Mucosa of stomach (tissue), 1 donor: ENCODE data around the gene PSME3IP1.

Experiments
- H3K27me3 ChIP-seq: one replicate; pipeline ENCODE4 v1.7.0; 2013; ENCODE audit warnings: mild to moderate bottlenecking, low read length; ENCODE audit not compliant: control insufficient read depth, insufficient read depth
- H3K36me3 ChIP-seq: one replicate; pipeline ENCODE4 v1.7.0; 2013; ENCODE audit warnings: low read length; ENCODE audit not compliant: control insufficient read depth, insufficient read depth
- H3K4me1 ChIP-seq: one replicate; pipeline ENCODE4 v1.7.0; 2013; ENCODE audit warnings: mild to moderate bottlenecking, low read length; ENCODE audit not compliant: control insufficient read depth, insufficient read depth
- H3K4me3 ChIP-seq: one replicate; pipeline ENCODE4 v1.7.0; 2013; ENCODE audit warnings: low read length
- H3K9ac ChIP-seq: one replicate; pipeline ENCODE4 v1.7.0; 2013; ENCODE audit warnings: mild to moderate bottlenecking, low read length, moderate library complexity
- H3K9me3 ChIP-seq: one replicate; pipeline ENCODE4 v1.7.0; 2013; ENCODE audit warnings: mild to moderate bottlenecking, low read length, moderate library complexity; ENCODE audit not compliant: control insufficient read depth
- donor health status: Pancreatic carcinoma.

Gene PSME3IP1, protein sequence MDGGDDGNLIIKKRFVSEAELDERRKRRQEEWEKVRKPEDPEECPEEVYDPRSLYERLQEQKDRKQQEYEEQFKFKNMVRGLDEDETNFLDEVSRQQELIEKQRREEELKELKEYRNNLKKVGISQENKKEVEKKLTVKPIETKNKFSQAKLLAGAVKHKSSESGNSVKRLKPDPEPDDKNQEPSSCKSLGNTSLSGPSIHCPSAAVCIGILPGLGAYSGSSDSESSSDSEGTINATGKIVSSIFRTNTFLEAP

DNA sequence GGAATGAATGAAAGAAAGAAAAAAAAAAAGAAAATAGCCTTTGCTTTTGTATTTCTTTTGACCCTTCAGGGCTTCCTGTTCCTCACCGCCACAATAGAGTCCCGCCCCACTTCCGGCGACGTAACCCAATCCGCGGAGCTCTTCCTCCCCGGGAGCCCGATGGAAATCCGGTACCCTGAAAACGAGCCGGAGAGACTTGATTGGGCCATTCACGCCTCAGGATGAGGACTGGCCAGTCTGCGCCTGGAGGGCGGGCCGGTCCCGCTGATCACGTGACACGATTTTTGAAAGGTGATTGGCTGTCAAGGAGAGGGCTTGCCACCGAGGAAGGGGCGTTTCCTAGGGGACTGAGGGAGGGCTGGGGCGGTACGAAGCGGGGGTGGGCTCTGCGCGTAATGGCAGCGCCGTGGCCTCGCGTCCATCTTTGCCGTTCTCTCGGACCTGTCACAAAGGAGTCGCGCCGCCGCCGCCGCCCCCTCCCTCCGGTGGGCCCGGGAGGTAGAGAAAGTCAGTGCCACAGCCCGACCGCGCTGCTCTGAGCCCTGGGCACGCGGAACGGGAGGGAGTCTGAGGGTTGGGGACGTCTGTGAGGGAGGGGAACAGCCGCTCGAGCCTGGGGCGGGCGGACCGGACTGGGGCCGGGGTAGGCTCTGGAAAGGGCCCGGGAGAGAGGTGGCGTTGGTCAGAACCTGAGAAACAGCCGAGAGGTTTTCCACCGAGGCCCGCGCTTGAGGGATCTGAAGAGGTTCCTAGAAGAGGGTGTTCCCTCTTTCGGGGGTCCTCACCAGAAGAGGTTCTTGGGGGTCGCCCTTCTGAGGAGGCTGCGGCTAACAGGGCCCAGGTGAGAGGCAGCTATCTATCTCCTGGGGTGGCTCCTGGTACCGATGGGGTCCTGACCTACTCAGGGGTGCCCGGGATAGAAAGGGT is at the start of gene PSME3IP1, which contains the start of gene RSPRY1:
PSME3IP1 (minus strand) TSS at position 95 of the 927 bp plus-strand sequence. CDS start 12,185 bp downstream, outside the sequence.
RSPRY1 (plus strand) TSS at position 385 of the 927 bp plus-strand sequence. CDS start 18,330 bp downstream, outside the sequence.
- Histone ChIP-seq H3K9ac (peak within 1 kb of the TSS; percentile 88), H3K36me3 (no peaks in the 10 kb centered on the region), H3K4me3 (peak within 1 kb of the TSS; percentile 54), H3K4me1 (no peaks in the 10 kb centered on the region), H3K9me3 (no peaks in the 10 kb centered on the region), H3K27me3 (no peaks in the 10 kb centered on the region)

DNA sequence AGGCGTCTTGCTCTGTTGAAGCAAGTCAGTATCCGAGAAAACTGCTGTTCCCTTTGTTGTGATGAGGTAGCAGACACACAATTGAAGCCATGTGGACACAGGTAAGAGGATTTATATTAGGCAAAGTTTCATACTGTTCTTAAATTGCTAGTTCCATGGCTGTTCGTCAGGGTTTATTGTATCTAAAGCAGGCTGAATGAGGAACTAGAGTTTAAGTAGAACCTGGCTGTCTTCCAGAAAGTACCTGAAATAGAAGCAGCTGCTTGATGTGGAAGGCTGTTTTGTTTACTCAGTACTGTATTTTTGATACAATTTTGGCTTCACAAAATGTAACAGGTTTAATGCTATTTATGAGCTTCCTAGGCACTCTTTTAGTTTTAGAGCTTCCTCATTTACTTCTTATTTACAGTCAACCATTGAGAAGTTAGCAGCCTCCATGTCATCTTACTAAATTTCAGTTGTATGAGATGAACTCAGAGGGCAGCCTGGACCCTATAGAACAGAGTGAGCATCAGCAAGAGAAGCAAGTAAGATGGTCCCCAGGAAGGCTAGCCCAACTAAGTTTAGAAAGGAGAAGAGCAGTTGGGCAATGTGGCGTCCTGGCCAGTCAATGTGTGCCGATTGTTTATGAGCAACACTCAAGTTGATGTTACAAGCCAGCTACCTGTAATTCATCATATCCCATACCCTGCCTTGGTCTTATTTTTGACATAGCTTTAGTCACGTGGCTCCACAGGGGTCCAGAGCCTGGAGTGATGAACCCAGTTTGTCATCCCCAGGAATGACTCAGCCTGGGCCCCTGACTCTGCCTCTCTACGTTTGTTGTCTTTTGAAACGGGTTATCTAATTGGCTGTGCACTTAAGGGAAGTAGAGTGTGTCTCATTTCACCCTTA is 49.5 kb upstream of the PSME3IP1 start:
- Histone ChIP-seq H3K4me1 (peaks cover 6% of the 10 kb centered on the region), H3K36me3 (peaks cover 16% of the 10 kb centered on the region), H3K27me3 (no peaks in the 10 kb centered on the region), H3K9me3 (no peaks in the 10 kb centered on the region), H3K4me3 (no peak overlapping the region), H3K9ac (no peak overlapping the region)

DNA sequence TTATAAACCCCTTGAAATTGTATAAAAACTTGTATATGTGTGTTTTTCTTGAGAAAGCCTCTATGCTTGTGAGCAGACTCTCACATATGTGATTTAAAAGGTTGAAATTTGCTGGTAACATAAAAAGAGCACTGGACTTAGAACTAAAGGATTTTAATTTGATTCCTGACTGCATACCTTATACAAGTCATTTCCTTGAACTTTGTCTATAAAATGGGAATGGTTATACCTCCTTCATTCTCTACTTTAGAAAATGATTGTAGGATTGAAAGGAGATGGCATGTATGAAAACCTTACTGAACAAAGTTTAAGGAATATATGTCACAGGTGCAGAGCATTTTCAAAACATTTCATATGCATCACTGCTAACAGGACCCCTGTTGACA is 48.9 kb upstream of the PSME3IP1 start:
- no peak overlapping the region for H3K4me3 ChIP-seq
- no peaks in the 10 kb centered on the region for H3K27me3 ChIP-seq
- no peaks in the 10 kb centered on the region for H3K9me3 ChIP-seq
- peaks cover 16% of the 10 kb centered on the region for H3K36me3 ChIP-seq
- no peak overlapping the region for H3K9ac ChIP-seq
- peaks cover 6% of the 10 kb centered on the region for H3K4me1 ChIP-seq

DNA sequence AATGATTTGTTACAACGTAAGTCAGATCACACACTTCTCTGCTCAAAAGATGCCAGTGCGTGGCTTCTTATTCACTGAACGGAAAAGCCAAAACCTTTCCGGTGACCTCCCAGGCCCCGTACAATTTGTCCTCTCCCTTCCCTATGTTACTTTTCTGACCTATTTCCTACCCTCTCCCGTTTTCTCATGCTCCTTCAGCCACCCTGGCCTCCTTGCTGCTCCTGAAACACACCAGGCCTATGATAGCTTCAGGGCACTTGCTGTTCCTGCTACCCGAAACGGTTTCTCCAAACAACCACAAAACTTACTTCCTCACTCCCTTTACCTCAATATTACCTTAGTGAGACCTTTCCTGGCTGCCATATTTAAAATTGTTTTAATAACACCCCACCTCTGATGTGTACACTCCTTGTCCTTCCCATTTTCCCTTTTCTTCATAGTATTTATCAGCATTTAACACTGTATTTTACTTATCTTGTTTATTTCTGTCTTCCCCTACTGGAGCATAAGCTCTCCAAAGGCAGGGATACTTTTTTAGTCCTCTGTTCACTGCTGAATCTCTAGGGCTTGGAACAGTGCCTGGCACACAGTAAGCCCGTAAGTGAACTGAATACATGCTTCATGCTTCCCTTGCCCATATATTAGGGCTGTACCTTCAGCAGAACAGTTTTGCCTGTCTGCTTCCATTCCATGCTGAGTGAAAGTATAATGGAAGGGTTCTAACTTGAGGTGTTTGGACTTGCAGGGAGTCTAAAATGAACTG is 48.3 kb upstream of the PSME3IP1 start:
- Histone ChIP-seq H3K4me3 (no peak overlapping the region), H3K27me3 (no peaks in the 10 kb centered on the region), H3K9me3 (no peaks in the 10 kb centered on the region), H3K9ac (no peak overlapping the region), H3K4me1 (peaks cover 6% of the 10 kb centered on the region), H3K36me3 (peaks cover 16% of the 10 kb centered on the region)

DNA sequence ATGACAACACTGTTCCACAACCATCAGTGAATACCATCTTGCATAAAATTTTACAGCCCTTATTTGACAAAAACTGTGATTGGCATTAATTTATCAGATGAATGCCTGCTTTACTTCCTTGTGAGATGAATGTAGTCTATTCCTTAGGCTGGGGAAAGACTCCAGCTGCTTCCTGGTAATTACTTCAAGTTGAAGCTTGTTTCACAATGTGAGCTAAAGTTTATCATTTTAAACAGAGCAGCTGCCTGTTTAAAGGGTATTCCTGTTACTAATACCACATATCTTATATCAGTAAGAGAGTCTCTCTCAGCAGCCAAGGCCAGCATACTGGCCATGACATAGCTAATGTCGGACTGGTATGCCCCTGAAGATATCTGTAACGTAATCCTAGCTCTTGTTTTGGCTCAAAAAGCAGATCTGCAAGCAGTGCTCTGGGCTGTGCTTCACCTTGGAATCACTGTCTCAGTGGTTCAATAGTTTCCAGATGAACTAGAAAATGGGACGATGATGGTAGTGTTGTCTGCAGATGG is 46.0 kb upstream of the PSME3IP1 start:
- Histone ChIP-seq H3K4me3 (no peak overlapping the region), H3K4me1 (peaks cover 6% of the 10 kb centered on the region), H3K9me3 (no peaks in the 10 kb centered on the region), H3K9ac (no peak overlapping the region), H3K27me3 (no peaks in the 10 kb centered on the region), H3K36me3 (peaks cover 24% of the 10 kb centered on the region)

DNA sequence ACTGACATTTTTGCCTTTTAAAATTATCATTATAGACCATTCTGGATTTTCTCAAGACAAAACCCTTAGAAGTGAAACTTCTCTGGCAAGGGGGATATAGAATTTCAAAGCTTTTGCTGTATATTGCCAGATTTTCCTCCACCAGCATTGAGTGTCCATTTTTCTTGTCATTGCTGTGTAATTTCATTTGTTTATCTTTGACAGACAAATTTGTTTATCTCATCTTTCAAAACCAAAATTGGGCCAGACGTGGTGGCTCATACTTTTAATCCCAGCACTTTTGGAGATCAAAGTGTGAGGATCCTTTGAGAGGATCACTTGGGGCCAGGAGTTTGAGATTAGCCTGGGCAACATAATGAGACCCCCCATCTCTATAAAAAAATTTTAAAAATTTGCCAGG is 43.2 kb upstream of the PSME3IP1 start:
- Histone ChIP-seq H3K4me3 (no peak overlapping the region), H3K36me3 (peaks cover 15% of the 10 kb centered on the region), H3K9me3 (no peaks in the 10 kb centered on the region), H3K9ac (no peak overlapping the region), H3K27me3 (no peaks in the 10 kb centered on the region), H3K4me1 (no peaks in the 10 kb centered on the region)

DNA sequence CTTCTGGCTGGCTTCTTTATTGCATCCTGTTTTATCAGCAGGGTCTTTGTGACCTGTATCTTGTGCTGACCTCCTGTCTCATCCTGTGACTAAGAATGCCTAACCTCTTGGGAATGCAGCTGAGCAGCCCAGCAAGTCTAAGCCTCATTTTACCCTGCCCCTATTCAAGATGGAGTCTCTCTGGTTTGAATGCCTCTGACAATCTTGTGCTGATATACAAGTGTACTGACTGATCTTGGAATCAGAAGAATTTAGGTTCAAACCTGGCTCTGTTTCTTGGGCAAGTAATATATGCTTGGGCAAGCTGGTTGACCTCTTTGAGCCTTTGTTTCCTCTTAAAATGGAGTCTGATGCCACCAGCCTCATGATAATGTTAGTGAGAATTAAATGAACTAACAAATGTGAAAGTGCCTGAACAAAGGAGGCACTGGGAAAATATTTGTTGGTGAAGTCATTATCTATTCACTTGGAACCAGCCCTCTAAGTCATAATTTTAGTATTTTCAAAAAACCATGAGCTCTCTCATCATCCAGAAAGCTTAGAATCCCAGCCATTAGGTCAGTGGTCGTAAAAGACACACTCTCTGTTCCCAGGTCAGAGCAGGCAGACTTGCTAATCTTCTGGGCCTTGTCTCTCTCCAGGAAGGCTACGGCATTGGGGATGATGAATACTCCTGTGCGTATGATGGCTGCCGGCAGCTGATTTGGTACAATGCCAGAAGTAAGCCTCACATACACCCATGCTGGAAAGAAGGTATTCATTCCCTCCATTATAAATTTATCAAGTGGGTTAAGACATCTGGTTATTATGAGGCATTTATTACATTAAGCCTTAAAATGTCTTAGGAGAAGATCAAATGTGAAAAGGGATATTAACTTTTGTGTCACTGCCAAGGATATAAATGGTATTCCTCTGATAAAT is 41.1 kb upstream of the PSME3IP1 start:
- H3K4me3 ChIP-seq: no peak overlapping the region
- no peaks in the 10 kb centered on the region for H3K4me1 ChIP-seq
- H3K27me3 ChIP-seq: no peaks in the 10 kb centered on the region
- H3K9me3 ChIP-seq: no peaks in the 10 kb centered on the region
- peaks cover 14% of the 10 kb centered on the region for H3K36me3 ChIP-seq
- no peak overlapping the region for H3K9ac ChIP-seq

DNA sequence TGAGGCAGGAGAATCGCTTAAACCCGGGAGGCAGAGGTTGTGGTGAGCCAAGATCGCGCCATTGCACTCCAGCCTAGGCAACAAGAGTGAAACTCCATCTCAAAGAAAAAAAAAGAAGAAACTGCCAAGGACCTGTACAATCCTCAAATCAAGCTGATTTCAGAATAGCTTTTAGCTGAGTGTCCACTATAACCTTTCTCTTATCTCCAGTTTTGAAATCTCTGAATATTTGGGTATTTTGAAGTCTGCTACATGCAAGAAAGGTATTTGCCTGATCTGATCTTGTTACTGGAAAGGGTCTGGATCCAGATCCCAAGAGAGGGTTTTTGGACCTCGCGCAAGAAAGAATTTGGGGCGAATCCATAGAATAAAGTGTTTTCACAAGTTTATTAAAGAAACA is 40.1 kb upstream of the PSME3IP1 start:
- no peaks in the 10 kb centered on the region for H3K27me3 ChIP-seq
- no peaks in the 10 kb centered on the region for H3K4me1 ChIP-seq
- peaks cover 12% of the 10 kb centered on the region for H3K36me3 ChIP-seq

DNA sequence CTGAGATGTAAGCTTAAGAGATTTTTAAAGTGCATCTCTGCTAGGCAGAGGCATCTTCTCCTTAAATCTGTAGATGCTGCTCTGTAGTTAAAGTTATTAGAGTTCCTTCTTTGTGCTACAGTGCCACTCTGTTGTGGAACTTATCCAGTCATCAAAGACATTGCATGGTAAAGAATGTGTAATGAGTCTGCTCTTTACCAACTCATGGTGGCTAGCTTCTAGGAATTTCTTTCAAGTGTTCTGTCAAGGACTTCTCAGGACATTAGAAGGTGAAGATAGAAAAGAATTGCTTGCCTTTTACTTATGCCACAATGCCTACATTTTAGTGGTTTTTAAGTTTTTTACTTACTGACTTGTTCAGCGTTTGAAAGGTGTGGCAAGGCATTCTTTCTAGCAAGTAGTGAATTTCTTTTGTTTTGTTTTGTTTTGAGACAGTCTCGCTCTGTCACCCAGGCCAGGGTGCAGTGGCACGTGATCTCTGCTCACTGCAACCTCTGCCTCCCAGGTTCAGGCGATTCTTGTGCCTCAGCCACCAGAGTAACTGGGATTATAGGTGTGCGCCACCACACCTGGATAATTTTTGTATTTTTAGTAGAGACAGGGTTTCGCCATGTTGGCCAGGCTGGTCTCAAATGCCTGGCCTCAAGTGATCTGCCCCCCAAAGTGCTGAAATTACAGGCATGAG is 39.0 kb upstream of the PSME3IP1 start:
- peaks cover 12% of the 10 kb centered on the region for H3K36me3 ChIP-seq
- no peak overlapping the region for H3K4me3 ChIP-seq
- H3K4me1 ChIP-seq: no peaks in the 10 kb centered on the region
- no peaks in the 10 kb centered on the region for H3K27me3 ChIP-seq
- H3K9ac ChIP-seq: no peak overlapping the region
- H3K9me3 ChIP-seq: no peaks in the 10 kb centered on the region

More for the DNA sequence above, 40.1 kb upstream of the PSME3IP1 start:
- H3K4me3 ChIP-seq: no peak overlapping the region
- H3K9ac ChIP-seq: no peak overlapping the region
- H3K9me3 ChIP-seq: no peaks in the 10 kb centered on the region

DNA sequence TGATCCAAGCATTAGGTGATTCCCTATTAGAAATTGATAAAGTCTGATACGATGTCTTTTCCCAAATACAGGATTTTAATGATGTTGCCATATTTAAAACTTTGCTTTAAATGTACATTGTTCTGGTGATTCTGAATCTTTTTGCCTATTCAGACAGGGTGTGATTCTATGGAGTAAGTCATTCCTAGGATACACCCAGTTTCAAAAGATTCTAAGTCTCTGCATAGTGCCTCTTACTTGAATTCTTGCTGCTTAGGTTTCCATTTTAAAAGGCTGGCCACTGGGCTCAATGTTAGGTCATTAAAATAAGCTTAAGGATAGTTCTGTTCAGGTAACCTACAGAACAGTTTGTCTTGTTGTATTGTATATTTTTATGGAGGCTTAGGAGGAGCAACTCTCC is 37.2 kb upstream of the PSME3IP1 start:
- Histone ChIP-seq H3K36me3 (peaks cover 12% of the 10 kb centered on the region), H3K27me3 (no peaks in the 10 kb centered on the region), H3K4me3 (no peak overlapping the region), H3K4me1 (no peaks in the 10 kb centered on the region), H3K9me3 (no peaks in the 10 kb centered on the region), H3K9ac (no peak overlapping the region)
